ENCODE results near the gene PSD4. TPM values are rescaled to one million over a fixed set of nuclear protein-coding genes. Genes with fewer than 3 reads are reported as not detected.

PSD4 gene
- total and polyA plus RNA-seq, 2 of the 4 experiments (the other 2 are of a cell fraction) = 0.36 to 0.70 TPM

- Histone ChIP-seq H3K79me1 (ENCODE audit: low read depth in 1 of 2, low read length in 2 of 2) (no peaks in the 10 kb centered on the region), H4K91ac (ENCODE audit: insufficient read depth, low read depth, low read length) (no peak overlapping the region), H2BK15ac (ENCODE audit: low read depth, low read length) (no peak overlapping the region), H2AK9ac (replicated peaks; ENCODE audit: low read depth, low read length, poor library complexity) (no peak overlapping the region), H2BK20ac (ENCODE audit: low read depth, low read length) (no peak overlapping the region), H3K4me3 (ENCODE audit: insufficient read depth, low read depth, low read length) (no peak overlapping the region), H3K27ac (ENCODE audit: insufficient read depth, low read length) (no peak overlapping the region), H3K4me2 (ENCODE audit: low read depth, low read length) (no peak overlapping the region), H3K9me3 (ENCODE audit: control insufficient read depth, insufficient read depth, low read length) (no peaks in the 10 kb centered on the region), H3K4ac (ENCODE audit: low read depth, low read length) (no peak overlapping the region), H2BK120ac (ENCODE audit: low read depth, low read length) (no peak overlapping the region), H2AK5ac (ENCODE audit: low read depth, low read length) (no peak overlapping the region), H4K8ac (ENCODE audit: low read depth in 2 of 2, low read length in 2 of 2) (no peak overlapping the region), H2AFZ (replicated peaks; ENCODE audit: low read length, poor library complexity) (no peak overlapping the region), H2BK5ac (ENCODE audit: low read depth, low read length, poor library complexity, severe bottlenecking) (no peak overlapping the region), H3K23ac (ENCODE audit: low read depth, low read length) (no peak overlapping the region), H3K18ac (ENCODE audit: low read depth, low read length) (no peak overlapping the region), H3K27me3 (ENCODE audit: control insufficient read depth, insufficient read depth, low read length) (peaks cover 23% of the 10 kb centered on the region; the same call in 1 of the 2 replicates), H4K5ac (ENCODE audit: low read depth, low read length) (no peak overlapping the region), H4K20me1 (ENCODE audit: insufficient read depth, low read length) (no peaks in the 10 kb centered on the region), H3K36me3 (ENCODE audit: control insufficient read depth, insufficient read depth, low read length) (no peaks in the 10 kb centered on the region), H3K14ac (replicated peaks; ENCODE audit: low read depth, low read length) (no peak overlapping the region), H3K56ac (ENCODE audit: extremely low read depth, insufficient read depth, low read length) (no peak overlapping the region), H3K9ac (ENCODE audit: low read depth, low read length) (no peak overlapping the region), H3K4me1 (ENCODE audit: control insufficient read depth, insufficient read depth, low read length) (no peaks in the 10 kb centered on the region), H3K9me1 (ENCODE audit: insufficient read depth, low read length) (peaks cover 3% of the 10 kb centered on the region; the same call in 1 of the 2 replicates)
- ATAC-seq (ENCODE audit: low read depth) (no peak), DNase-seq (no peak)
- POLR2A ChIA-PET (ENCODE audit: unreplicated experiment) = no interaction called here
- in situ Hi-C loops (cut with MboI; ENCODE audit: low sequenced_read_pairs) = no loop called here
- 67% methylated on average over 1 of the region's 2 CpGs; no CpG with 5 or more reads in 1 of the 2 experiments for WGBS, 2 experiments (ENCODE audit: extremely low coverage in 2 of 2, insufficient read length in 1 of 2)
- dilution Hi-C loops (cut with HindIII; ENCODE audit: low sequenced_read_pairs, unreplicated experiment) = no loop called here
- BruUV-seq (replicated peaks) = no TSS peak
- TF ChIP-seq BHLHE40 (IDR thresholded peaks at IDR 0.05; ENCODE audit: low read depth, low read length) = no peak
- TF ChIP-seq CTCF (conservative IDR thresholded peaks at IDR 0.05; ENCODE audit: low read depth, low read length) = no peak
- TF ChIP-seq MXI1 (IDR thresholded peaks at IDR 0.05; ENCODE audit: borderline replicate concordance, low read depth, low read length) = no peak
- TF ChIP-seq RFX5 (IDR thresholded peaks at IDR 0.05; ENCODE audit: low read depth, low read length) = no peak
- TF ChIP-seq CEBPB (IDR thresholded peaks at IDR 0.05; ENCODE audit: low read depth, low read length) = no peak
- TF ChIP-seq NFE2L2 (IDR thresholded peaks at IDR 0.05; ENCODE audit: low read depth, low read length) = no peak
- TF ChIP-seq RAD21 (IDR thresholded peaks at IDR 0.05; ENCODE audit: low read length) = no peak
- TF ChIP-seq SMC3 (IDR thresholded peaks at IDR 0.05; ENCODE audit: low read depth, low read length) = no peak
- no peak for TF ChIP-seq USF2 (IDR thresholded peaks at IDR 0.05; ENCODE audit: low read depth, low read length)
- no peak for TF ChIP-seq CHD1 (IDR thresholded peaks at IDR 0.05; ENCODE audit: low read depth, low read length)
- TF ChIP-seq FOS (IDR thresholded peaks at IDR 0.05; ENCODE audit: low read depth, low read length) = no peak
- no peak for TF ChIP-seq ELK1 (IDR thresholded peaks at IDR 0.05; ENCODE audit: borderline replicate concordance, low read depth, low read length)
- no peak for TF ChIP-seq RCOR1 (IDR thresholded peaks at IDR 0.05; ENCODE audit: insufficient replicate concordance, low read length)
- no peak for TF ChIP-seq MAZ (IDR thresholded peaks at IDR 0.05; ENCODE audit: borderline replicate concordance, low read depth, low read length)
- TF ChIP-seq POLR2A (IDR thresholded peaks at IDR 0.05; ENCODE audit: low read depth, low read length) = no peak
- TF ChIP-seq MAFK (IDR thresholded peaks at IDR 0.05; ENCODE audit: low read depth, low read length) = no peak
- intact Hi-C loops (cut with micrococcal nuclease) = no loop called here
- CTCF ChIA-PET = interaction anchor here (1.4 kb wide), 1 partner anchor 15 kb away, joined by 4 read pairs; no protein-coding TSS in a partner anchor
Measured at GRCh38 chr2:113183703-113184102, 9.9 kb downstream of the PSD4 start.
